Renal cortex interstitium (tissue), 11 donors: ENCODE data around the gene DPP4. TPM values are rescaled to one million over a fixed set of nuclear protein-coding genes. Genes with fewer than 3 reads are reported as not detected.

ENCODE experiments used
- DNase-seq, 11 donors: peaks; one replicate each; pipeline ENCODE4 v3.0.0-alpha.2; 2013; ENCODE audit warnings: low read depth in 9 of 11, low spot score in 4 of 11; ENCODE audit errors: extremely low read depth in 1 of 11
- polyA plus RNA-seq, 3 donors: library from polyadenylated mRNA; unstranded; fragments of 120-200 nt; gene quantifications; one replicate each; pipeline ENCODE4 v1.2.1, GENCODE V29; 2013; ENCODE audit not compliant: insufficient read length in 3 of 3

Gene DPP4
- polyA plus RNA-seq, 3 donors, result 106 to 157 (median 136) TPM

DNA sequence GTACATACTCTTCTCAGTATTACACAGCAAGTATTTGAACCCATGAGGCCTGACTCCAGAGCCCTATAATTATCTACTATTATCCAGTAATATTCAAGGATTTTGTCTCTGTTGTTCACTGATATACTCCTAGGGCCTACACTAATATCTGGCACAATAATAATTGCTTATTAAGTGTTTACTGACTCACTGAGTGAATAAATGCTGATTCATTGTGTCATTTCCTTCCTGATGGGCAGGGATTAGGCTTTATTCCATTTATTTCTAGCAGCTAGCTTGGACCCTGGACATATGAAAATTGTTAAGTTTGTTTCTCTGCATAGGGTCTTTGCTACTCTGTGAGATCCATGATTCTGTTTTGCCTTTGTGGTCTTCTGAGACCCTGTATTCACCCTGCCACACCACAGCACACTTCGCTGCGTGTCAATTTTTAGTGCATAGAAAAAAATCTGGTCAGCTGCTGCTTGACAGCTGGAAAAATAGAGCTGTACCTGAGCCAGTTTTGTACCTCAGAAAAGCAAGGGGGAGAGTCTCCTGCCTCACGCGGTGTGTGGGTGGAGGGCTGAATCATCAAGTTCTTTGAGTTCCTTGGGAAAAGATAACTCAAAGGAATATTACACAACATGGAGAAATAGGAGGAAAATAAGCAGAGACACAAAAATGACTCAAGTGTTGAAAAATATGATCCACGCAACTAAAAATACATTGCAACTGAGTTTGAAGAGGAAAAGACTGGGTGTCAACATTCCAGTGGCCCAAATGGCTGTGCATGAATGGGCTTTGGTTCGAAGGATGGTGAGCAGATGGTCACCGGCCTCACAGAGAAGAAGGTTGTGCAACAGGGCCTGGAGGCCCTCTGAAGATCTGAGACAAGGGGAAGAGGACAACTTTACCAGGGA is 18.9 kb upstream of the DPP4 start:
- DNase-seq, result no peak

DNA sequence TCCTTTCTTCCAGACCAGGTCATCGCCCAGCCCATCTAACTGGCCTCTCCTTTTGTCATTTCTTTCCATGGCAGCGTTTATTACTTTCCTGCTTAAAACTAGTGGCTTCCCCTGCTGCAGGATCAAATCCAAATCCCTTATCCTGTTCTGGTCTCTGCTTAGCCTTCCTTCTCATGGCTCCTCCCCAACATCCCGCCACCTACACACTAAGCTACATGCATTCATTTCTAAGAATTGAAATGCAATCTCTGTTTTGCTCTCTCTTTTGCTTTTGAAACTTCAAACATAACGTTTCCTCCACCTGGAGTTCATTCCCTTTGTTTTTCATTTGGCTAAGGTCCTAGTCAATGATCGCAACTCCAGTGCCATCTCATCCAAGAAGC is 18.0 kb upstream of the DPP4 start:
- DNase-seq, result no peak

DNA sequence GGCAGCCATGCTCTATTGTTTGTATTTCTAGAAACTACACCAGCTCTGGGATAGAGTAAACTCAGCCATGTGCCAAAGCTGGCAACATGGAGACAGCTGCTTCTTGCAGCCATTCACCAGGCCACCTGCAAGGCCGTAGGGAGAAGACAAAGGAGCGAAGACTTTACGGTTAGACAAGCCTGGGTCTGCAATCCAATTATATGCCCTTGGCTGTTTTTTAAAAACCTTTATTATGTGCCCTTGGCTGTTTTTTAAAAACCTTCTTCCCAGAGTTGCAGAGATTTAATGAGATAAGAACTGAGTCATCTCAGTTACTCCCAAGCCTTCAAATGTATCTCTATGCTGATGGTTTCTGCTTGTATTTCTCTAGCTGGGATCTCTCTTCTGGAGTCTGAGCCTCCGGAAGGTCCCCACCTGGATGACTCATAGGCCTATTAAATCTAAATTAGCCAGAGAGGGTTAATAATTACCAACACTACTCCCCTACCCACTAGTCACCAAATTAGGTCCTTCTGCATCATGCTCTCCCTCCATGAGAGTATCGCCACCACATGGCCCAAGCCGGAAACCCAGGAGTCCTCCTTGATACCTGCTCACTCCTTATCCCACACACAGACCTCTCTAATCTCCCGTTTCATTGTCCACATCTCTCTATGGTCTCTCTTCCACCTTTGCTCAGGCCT is 17.5 kb upstream of the DPP4 start:
- peak in 2 of 11 donors; percentile 10 to 38 for DNase-seq

DNA sequence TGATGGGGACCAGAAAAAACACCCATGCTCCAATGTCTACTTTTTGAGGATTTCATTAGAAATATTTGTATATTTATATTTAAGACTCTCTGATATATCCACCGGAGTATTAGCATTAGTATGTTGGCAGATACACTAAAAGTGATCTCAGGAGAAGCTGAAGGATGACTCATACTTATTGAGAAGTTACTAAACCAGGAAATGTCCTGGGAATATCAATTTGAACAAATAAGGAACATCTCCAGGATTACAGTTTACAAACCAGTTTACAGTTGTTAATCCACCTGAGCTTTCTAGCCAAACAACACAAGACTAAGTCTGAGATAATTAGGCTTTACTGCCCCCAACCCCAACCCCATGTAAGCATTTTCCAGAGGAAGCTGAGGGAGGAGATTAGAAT is 16.1 kb upstream of the DPP4 start:
- no peak for DNase-seq

DNA sequence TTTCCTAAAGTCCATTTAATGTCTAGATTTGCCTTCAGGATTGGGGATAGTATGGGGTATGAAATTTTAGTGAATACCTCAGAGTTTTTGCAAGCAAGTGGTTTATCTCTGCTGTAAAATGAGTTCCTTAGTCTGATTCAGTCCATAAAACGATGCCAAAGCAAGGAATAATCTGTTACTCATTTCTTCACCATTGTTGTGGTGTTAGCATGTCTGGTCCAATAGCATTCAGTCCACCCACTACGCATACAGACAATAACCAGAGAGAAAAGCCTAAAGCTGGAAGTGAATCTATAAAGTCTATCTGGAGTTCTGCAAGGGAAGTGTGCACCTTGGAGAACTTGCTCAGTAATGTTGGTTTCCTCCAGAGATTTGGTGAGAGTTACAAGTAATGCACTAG is 12.9 kb upstream of the DPP4 start:
- no peak for DNase-seq

DNA sequence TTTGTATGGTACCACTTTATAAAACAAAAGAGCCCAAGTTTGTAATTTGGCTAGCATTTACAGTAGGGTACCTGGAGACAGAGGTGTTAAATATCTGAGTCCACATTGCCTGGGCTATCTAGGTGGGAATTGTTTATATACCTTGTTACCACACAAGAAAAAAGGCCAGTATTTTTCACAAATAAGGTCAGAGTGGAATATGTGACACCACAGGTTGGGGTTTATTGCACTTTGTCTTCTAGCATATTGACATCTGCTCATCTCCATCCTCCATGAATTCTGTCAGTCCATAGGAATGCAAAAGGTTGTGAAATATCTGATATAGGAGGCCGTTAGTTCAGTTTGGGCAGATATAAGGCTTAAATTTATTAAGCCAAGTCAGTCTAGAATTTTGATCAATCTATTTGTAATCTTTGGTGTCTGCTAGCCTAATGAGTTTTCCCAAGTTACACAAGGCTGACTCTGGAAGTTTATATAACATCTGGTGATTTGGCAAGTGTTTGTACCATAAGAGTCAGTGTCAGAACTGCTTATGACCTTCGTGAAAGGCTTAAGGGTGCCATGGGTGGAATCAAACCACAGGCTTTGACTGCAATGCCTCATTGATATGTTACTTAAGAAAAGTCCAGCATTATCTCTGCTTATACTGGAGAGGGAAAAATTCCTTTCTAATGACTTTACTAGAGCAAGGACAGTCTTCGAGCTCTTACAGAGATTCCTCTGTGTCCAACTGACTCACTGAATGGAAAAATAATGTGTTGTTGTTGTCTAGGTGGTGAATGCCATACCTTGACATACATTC is 11.3 kb upstream of the DPP4 start:
- DNase-seq, result no peak

DNA sequence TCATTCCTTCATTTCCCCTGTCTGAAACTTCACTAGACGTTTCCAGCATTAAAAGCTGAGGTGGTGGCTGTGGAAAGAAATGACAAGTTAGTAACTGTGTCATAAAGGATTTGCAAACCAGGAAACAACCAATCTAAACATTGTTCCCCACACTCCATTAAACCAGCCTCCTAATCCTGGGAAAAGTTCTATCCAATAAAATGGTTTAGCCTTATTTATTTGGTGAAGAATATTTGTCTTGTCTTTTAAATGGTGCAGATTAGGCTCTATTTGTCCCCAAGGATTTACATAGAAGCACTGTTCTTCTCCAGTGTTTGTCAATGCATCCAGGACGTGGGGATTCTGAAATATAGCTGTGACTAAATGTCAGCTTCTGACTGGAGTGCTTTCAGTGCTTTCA is 10.5 kb upstream of the DPP4 start:
- DNase-seq, result no peak

DNA sequence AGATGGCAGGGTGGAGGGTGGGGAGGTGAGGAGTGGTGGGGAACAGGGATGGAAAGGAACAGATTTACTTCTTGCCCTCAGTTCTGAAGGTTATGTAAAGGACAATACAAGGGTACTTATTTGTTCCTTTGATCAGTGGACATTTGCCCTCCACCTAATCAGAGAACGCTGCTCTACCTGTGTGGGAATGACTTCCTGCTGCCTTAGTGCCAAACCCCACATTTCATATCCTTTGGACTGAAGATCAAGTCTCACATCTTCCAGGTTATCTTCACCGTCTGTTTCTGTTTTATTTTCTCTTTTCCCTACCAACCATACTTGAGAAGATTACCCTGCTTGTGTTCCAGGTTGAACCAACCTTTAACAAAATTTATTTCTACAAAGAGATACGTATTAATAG is 8.7 kb upstream of the DPP4 start:
- DNase-seq, result no peak

DNA sequence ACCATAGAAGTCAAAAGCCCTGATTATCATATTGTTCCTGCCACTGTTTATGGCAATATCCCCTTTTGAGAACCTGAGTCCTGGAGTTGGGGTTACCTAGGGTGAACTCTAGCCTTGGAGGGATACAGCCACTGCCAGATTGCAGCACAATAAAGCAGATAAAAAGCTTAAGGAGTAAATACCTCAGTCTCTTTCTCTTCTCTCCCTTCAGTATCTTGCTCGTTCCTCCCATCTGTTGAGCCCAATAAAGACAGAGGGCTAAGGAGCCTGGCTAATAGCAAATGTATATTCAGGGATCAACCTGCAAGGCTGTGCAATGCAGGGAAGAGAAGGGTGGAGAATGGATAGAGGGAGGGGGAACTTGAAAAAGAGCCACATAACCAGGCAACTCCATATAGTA is 8.0 kb upstream of the DPP4 start:
- DNase-seq, result no peak

DNA sequence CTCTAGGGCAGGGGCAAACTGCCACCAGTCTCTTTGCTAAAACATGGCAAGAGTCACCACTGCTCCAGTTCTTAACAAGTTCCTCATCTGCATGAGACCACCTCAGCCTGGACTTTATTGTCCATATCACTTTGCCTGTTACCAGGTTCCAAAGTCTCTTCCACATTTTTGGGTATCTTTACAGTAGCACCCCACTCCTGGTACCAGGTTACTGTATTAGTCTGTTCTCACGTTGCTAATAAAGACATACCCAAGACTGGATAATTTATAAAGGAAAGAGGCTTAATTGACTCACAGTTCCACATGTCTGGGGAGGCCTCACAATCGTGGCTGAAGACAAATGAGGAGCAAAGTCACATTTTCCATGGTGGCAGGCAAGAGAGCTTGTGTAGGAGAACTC is 5.5 kb upstream of the DPP4 start:
- DNase-seq, result no peak

DNA sequence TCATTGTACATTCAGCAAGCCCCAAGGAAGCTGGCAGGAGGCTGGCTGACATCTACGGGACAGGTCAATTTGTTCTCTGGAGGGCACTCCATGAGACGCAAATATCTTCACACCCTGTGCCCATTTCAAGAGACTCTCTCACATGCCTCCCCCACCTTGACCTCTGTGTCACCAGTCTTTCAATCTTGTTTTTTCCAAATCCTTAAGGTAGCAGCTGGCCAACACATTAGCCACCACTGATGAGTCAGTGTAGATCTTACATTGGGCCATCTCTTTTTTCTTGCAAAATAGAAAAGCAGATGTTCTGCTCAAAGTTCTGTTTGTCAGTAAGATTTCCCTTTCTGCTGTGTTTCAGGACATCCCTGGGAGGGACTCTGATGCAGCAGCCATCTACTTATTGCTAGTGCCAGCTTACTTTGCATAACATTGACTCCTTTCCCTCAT is 1.7 kb upstream of the DPP4 start:
- no peak for DNase-seq

DNA sequence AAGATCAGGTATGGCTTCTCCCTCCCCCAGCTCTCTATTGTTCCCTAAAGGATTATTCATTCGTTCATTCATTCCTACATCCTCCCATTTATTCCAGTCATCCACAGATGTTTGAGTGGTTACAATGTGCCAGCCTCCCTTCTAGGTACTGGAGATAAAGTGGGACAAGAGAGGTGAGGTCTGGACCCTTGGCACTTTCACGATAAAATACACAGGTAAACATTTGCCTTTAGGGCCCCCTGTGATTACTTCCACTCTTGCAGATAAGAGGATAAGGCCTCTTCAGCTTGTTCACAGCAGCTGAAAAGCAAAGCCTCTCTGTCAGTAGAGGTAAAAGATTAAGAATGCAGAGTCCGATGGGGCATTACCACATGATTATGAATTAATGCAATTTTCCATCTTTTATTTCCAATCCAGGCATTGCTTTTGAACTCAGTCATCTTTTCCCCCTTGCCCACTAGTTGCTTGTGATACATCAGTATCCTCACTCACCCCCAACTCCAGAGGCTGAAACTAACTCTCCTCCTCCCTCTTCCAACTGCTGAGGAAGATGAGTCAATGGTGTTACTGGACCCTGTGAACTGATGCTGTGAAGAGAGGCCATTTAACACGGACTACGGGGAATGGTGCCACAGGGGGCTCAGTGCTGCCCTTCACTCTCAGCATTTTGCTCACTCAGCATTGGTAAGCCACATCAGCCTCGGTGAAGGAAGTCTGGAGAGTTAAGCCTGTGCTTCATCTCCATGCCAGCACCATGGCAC is 1.1 kb upstream of the DPP4 start:
- no peak for DNase-seq

DNA sequence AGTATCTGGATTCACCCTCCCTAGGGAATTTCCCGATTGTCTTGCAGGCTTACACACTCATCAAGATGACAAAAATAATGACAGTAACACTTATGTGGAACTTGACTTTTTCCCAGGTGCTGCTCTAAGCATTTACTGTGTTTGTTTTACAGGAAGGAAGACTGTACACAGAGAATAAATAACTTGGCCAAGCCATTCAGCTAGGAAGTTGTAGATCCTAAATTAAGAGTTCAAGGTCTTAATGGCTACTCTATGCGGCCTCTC is 549 bp upstream of the DPP4 start:
- DNase-seq, result no peak

DNA sequence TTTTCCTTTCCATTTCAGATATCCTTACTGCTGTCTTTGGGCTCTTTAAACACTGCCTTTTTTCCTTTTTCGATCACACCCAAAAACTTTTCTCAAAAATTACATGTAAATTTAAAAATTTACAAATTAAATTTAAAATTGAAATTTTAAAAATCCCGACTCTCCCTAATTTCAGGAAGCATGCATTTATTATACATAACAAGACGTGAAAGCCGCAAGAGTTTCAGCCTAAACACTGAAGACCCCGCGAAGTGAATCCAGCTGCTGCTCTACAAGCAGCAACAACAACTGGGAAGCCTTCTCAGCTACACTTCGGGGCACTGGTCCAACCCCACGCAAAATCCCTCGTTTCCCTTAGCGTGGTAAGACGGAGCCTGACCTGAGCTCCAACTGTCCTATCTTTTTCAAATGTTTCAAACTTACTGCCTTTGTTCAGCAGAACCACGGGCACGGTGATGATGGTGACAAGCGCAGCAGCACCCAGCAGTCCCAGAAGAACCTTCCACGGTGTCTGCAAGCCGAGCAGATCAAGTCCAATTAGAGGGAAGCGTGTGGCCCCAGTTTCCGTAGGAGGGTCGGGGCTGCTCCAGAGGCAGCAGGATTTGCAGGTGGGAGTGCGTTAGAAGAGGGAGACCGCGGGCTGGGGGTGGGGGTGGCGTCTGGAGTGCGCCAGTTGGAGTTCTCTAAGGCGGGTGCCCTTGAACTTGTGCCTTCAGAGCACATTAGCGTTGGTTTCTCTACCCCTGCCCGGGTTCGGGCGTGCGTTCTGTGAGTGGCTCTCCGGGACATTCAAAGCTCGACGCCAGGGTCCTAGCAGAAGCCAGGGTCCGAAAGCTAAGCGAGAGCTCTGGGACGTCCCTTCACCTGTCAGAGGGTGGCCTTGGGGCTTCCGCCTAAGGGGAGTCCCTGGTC is 783 bp downstream of the DPP4 start:
- DNase-seq, result peak in 1 of 11 donors; percentile 18

DNA sequence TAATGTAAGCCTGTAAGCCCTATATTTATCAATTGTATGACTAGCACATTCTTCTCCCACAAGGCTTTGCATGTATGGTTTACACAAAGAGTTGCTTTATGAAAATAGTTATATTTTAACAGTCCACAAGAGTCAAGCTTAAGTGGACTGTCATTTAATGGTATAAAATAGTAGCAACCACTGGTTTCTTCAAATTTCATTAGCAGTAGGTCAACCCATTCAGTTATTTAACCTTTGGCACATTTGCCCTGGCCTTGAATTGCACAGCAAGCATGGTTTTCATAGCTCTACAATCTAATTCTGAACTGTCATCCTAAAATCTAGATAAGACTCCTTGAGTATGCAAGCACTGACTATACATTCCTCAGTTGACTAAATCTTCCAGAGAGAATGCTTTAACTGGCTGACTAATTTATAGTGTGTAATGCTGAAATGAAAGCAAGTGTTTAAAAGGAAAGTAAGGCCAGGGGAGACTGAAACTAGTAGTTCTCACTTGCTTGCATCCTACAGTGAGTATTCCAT is 1.8 kb downstream of the DPP4 start:
- no peak for DNase-seq

DNA sequence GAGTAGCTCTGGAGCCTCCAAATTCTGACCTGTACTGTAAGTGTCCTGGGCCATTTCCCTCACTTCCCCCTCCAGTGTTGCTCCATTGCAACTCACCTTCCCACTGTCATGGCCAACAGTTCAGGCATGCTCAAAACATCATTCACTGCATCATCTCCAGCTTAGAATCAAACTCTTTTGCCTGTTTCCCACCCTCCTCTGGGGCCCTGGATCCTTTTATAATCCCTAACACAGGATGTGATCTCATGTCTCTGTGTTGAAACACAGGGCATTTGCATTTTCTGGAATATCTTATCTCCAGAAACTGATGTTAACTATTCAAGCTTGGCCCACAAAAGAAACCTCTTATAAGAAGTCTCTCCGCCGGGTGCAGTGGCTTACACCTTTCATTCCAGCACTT is 3.0 kb downstream of the DPP4 start:
- DNase-seq, result no peak

DNA sequence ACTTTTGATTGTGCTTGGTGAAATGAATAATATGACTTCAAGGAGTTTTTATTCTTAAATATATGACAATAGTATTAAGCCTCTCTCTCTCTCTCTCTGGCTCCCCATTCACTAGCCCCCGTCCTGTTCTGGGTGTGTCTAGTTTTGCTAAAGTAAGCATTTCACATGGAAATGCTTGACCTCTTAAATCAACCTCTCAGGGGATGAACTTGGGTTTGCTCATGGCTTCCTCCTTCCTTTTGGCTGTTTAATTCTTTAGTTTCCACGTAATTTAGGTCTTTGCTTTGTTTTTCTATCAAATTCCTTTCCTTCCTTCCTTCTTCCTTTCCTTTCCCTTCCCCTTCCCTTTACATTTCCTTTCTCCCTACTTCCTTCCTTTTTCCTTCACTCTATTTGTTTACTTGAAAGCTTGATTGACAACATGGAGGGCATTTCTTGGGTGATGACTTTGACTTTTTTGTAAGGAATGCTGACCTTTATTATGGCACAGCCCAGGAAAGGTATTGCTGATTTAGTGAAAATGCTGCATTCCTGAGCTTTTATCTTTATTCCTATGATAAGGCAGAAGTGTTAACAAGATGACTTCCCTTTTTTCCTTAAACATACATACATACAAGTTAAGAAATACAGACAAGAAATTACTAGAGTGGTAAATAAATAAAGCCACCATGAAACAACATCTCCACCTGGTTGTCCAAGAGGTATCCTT is 3.6 kb downstream of the DPP4 start:
- DNase-seq, result no peak
